Activated CD8-positive, alpha-beta T cell treated with anti-CD3 and anti-CD28 coated beads, Interleukin-2, amount 10 ng/mL, durations not matched to agents 7 days and 5 days (primary cell): ENCODE data around the gene NDUFS2. TPM values are rescaled to one million over a fixed set of nuclear protein-coding genes. Genes with fewer than 3 reads are reported as not detected.

Experiments
- ATAC-seq: fragments of 150-1000 bp; cut with Tn5 transposase; one replicate; pipeline ENCODE4 v1.10.0; 2021; ENCODE audit warnings: moderate library complexity
- CTCF ChIA-PET: fragments of 350-600 bp; sonication (Branson Sonifier 250); formaldehyde crosslinking; loops from one replicate; lab custom pipeline; 2021; ENCODE audit warnings: antibody characterized with exemption; lab: Charles Lee
- POLR2A ChIA-PET: fragments of 350-600 bp; sonication (Branson Sonifier 250); formaldehyde crosslinking; loops from one replicate; lab custom pipeline; 2021; ENCODE audit warnings: antibody characterized with exemption; lab: Charles Lee
- DNase-seq: peaks from one replicate; pipeline ENCODE4 v3.0.0-alpha.2; 2020
- H3K27ac Mint-ChIP-seq: one replicate; pipeline ENCODE4 v1.8.0; 2021; ENCODE audit warnings: mild to moderate bottlenecking, mixed read lengths
- H3K27me3 Mint-ChIP-seq: one replicate; pipeline ENCODE4 v1.8.0; 2021; ENCODE audit warnings: low read depth, mixed read lengths
- H3K36me3 Mint-ChIP-seq: one replicate; pipeline ENCODE4 v1.8.0; 2021; ENCODE audit warnings: low read depth, mixed read lengths
- H3K4me1 Mint-ChIP-seq: one replicate; pipeline ENCODE4 v1.8.0; 2021; ENCODE audit warnings: low read depth, mixed read lengths
- H3K4me3 Mint-ChIP-seq: one replicate; pipeline ENCODE4 v1.8.0; 2021; ENCODE audit warnings: mild to moderate bottlenecking, mixed read lengths
- H3K9me3 Mint-ChIP-seq: one replicate; pipeline ENCODE4 v1.8.0; 2022; ENCODE audit warnings: mixed read lengths; ENCODE audit not compliant: insufficient read depth
- total RNA-seq, 2 experiments: library from RNA; stranded (reverse); gene quantifications; one replicate each; pipeline ENCODE4 v1.2.3, GENCODE V29; 2021

NDUFS2 gene
- total RNA-seq, 2 experiments from 2014 or later: 73.6 to 76.8 TPM

- Mint-ChIP-seq H3K9me3 (no peaks in the 10 kb centered on the region), H3K36me3 (peaks cover 52% of the 10 kb centered on the region)
These were observed 29.3 kb upstream of the NDUFS2 start for GRCh38 chr1:161172776-161173376.

GRCh38 chr1:161173711-161174110 is 28.5 kb upstream of the NDUFS2 start:
- no peak for DNase-seq
- Mint-ChIP-seq H3K4me1 (peaks cover 36% of the 10 kb centered on the region), H3K27me3 (no peaks in the 10 kb centered on the region), H3K27ac (no peak overlapping the region), H3K9me3 (no peaks in the 10 kb centered on the region), H3K36me3 (peaks cover 47% of the 10 kb centered on the region), H3K4me3 (no peak overlapping the region)
- CTCF ChIA-PET: no interaction called here
- POLR2A ChIA-PET: no interaction called here
- ATAC-seq: no peak

More at GRCh38 chr1:161172776-161173376, 29.3 kb upstream of the NDUFS2 start:
- no peak for ATAC-seq
- POLR2A ChIA-PET: interaction anchor here (1.2 kb wide), 1 partner anchor 13 kb away, joined by 4 read pairs; no protein-coding TSS in a partner anchor
- Mint-ChIP-seq H3K27me3 (no peaks in the 10 kb centered on the region), H3K4me3 (no peak overlapping the region), H3K27ac (peak overlapping the region; percentile 72), H3K4me1 (peaks cover 36% of the 10 kb centered on the region)
- CTCF ChIA-PET: no interaction called here
- DNase-seq: no peak

DNA sequence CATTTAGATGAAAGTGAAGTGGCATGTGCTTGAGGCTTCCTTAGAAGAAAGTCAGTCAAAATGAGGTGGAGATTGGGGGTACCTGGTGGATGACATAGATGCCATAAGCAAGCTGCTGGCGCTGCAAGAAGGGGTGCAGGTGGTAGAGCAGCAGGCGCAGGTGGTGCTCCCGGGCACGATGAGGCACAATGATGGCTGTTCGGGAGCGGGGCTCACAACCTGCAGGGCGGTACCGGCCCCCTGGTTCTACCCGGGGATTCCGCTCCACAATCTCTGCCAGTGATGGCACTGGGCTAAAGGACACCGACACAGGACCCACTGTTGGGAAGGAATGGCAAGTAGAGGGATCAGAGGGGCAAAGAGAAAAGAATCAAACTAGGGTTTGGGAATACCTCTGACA is 27.3 kb upstream of the NDUFS2 start:
- no peak overlapping the region for H3K27ac Mint-ChIP-seq
- peaks cover 47% of the 10 kb centered on the region for H3K36me3 Mint-ChIP-seq
- H3K4me1 Mint-ChIP-seq: peaks cover 36% of the 10 kb centered on the region
- H3K4me3 Mint-ChIP-seq: no peak overlapping the region
- no peak for ATAC-seq
- ChIA-PET POLR2A (interaction anchor here (0.7 to 1.4 kb wide), 2 partner anchors 8 to 20 kb away, joined by 4 to 5 read pairs; partner anchors contain the start of gene PPOX), CTCF (interaction anchor here (3.3 kb wide), 2 partner anchors 9 to 17 kb away, joined by 10 to 40 read pairs; partner anchors contain the start of gene PPOX)
- H3K27me3 Mint-ChIP-seq: no peaks in the 10 kb centered on the region
- no peak for DNase-seq
- H3K9me3 Mint-ChIP-seq: no peaks in the 10 kb centered on the region

GRCh38 chr1:161175771-161176453 is 26.3 kb upstream of the NDUFS2 start:
- peaks cover 42% of the 10 kb centered on the region for H3K36me3 Mint-ChIP-seq
- POLR2A ChIA-PET: interaction anchor here (0.7 to 2.3 kb wide), 8 partner anchors 9 to 133 kb away, joined by 3 to 46 read pairs (median 6); partner anchors contain the start of genes NDUFS2, PPOX and USP21
- peaks cover 44% of the 10 kb centered on the region for H3K4me1 Mint-ChIP-seq
- CTCF ChIA-PET: interaction anchor here (1.4 to 3.3 kb wide), 4 partner anchors 10 to 206 kb away, joined by 5 to 40 read pairs (median 8); partner anchors contain the start of genes PPOX and TOMM40L
- H3K4me3 Mint-ChIP-seq: peak overlapping the region; percentile 90
- H3K9me3 Mint-ChIP-seq: no peaks in the 10 kb centered on the region
- no peak for ATAC-seq
- no peak for DNase-seq
- H3K27ac Mint-ChIP-seq: peak overlapping the region; percentile 94
- no peaks in the 10 kb centered on the region for H3K27me3 Mint-ChIP-seq

GRCh38 chr1:161176468-161177111 is 25.6 kb upstream of the NDUFS2 start:
- no peaks in the 10 kb centered on the region for H3K27me3 Mint-ChIP-seq
- peak overlapping the region; percentile 94 for H3K27ac Mint-ChIP-seq
- peaks cover 38% of the 10 kb centered on the region for H3K36me3 Mint-ChIP-seq
- ChIA-PET CTCF (interaction anchor here (1.2 to 3.3 kb wide), 6 partner anchors 10 to 205 kb away, joined by 3 to 40 read pairs (median 6); partner anchors contain the start of genes CFAP126, NDUFS2, PPOX and TOMM40L), POLR2A (interaction anchor here (0.7 to 2.3 kb wide), 11 partner anchors 10 to 213 kb away, joined by 3 to 46 read pairs (median 4); partner anchors contain the start of genes NDUFS2, PPOX, TOMM40L and UFC1)
- peaks cover 49% of the 10 kb centered on the region for H3K4me1 Mint-ChIP-seq
- ATAC-seq: no peak
- no peaks in the 10 kb centered on the region for H3K9me3 Mint-ChIP-seq
- peak overlapping the region; percentile 90 for H3K4me3 Mint-ChIP-seq
- no peak for DNase-seq

DNA sequence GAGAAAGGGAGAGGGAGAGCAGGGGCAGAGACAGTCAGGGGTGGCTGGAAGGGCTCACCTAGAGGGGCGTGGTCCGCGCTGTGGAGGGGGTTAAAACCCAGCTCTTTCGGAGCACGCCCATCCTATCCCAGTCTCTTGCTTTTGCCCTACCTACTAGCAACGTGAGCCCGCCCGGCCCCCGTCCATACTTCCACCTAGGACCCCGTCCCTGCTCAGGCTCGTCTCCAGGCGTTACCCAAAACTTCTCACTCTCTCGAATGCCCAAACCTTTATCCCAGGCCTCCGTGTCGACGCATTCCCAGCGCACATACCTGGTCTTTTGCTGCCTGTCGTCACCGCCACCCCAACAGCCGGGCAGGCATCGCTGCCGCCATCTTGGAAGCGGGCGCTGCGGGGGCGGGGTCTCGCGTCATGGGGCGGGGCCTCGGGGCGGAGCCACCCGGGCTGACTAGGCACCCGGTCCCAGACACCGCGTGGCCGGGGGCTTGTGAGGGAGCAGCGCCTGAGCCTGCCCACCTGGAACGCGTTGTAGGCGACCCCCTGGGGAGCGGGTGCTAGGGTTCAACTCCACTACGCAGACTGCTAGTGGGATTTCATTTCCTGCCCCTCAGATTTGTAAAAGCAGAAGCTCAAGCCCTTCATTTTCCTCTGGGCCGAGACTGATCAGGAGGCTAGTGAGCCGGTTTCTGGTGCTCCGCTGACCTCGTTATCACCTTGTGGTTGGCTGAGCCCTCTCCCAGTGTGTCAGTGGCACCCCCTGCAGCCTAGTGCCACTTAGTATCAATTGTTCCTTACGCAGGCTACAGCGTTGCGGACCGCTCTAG is 24.8 kb upstream of the NDUFS2 start, which contains the start of gene B4GALT3:
B4GALT3 (minus strand) TSS at position 396 of the 824 bp plus-strand sequence. CDS start 1,447 bp downstream, outside the sequence.
- Mint-ChIP-seq H3K27ac (peak within 1 kb of the TSS; percentile 94), H3K4me1 (peaks cover 56% of the 10 kb centered on the region), H3K36me3 (peaks cover 38% of the 10 kb centered on the region), H3K4me3 (peak within 1 kb of the TSS; percentile 90), H3K27me3 (no peaks in the 10 kb centered on the region), H3K9me3 (no peaks in the 10 kb centered on the region)
- ATAC-seq (peak; percentile 91), DNase-seq (peak; percentile 94)
- POLR2A ChIA-PET: interaction anchor here (0.6 to 2.3 kb wide), 12 partner anchors 9 to 212 kb away, joined by 3 to 46 read pairs (median 4); partner anchors contain the start of genes NDUFS2, PPOX, TOMM40L and UFC1
- CTCF ChIA-PET: interaction anchor here (0.6 to 3.3 kb wide), 9 partner anchors 11 to 204 kb away, joined by 3 to 40 read pairs (median 4); partner anchors contain the start of genes CFAP126, NDUFS2, PPOX and TOMM40L

- CTCF ChIA-PET: interaction anchor here (0.6 to 3.3 kb wide), 4 partner anchors 12 to 132 kb away, joined by 3 to 40 read pairs (median 7); partner anchors contain the start of genes PPOX and USF1
- Mint-ChIP-seq H3K4me3 (peak overlapping the region; percentile 90), H3K4me1 (peaks cover 62% of the 10 kb centered on the region), H3K36me3 (peaks cover 34% of the 10 kb centered on the region), H3K9me3 (no peaks in the 10 kb centered on the region), H3K27ac (peak overlapping the region; percentile 94), H3K27me3 (no peaks in the 10 kb centered on the region)
- POLR2A ChIA-PET: interaction anchor here (0.6 to 2.3 kb wide), 5 partner anchors 8 to 208 kb away, joined by 3 to 46 read pairs (median 12); partner anchors contain the start of genes NDUFS2 and PPOX
- DNase-seq: no peak
- ATAC-seq: no peak
These were observed 24.3 kb upstream of the NDUFS2 start for GRCh38 chr1:161177936-161178244.

DNA sequence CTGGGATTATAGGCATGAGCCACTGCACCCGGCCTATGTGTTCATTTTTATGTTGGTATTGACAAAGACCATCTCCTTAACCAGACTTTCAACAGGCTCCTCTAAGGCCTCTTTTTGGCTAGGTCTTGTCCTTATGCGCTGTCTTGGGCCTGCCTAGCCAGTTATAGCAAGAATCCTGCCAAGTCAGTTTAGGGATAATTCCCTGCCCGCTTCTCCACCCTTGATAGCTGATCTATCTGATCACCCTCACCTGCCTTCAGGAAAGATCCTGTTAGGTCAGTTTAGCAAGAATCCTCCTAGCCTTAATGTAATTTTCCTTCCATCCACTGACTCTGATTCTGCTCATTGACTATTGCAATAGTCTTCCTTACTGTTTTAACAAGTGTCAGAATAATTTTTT is 22.5 kb upstream of the NDUFS2 start:
- no peaks in the 10 kb centered on the region for H3K27me3 Mint-ChIP-seq
- H3K36me3 Mint-ChIP-seq: peaks cover 23% of the 10 kb centered on the region
- CTCF ChIA-PET: interaction anchor here (3.7 to 5.5 kb wide), 4 partner anchors 9 to 46 kb away, joined by 12 to 70 read pairs (median 54); partner anchors contain the start of genes PPOX and TOMM40L
- POLR2A ChIA-PET: interaction anchor here (0.9 kb wide), 1 partner anchor 22 kb away, joined by 4 read pairs; the partner anchor contains the start of gene NDUFS2
- H3K4me1 Mint-ChIP-seq: peaks cover 71% of the 10 kb centered on the region
- no peak for ATAC-seq
- no peak overlapping the region for H3K4me3 Mint-ChIP-seq
- no peaks in the 10 kb centered on the region for H3K9me3 Mint-ChIP-seq
- no peak overlapping the region for H3K27ac Mint-ChIP-seq
- DNase-seq: no peak

DNA sequence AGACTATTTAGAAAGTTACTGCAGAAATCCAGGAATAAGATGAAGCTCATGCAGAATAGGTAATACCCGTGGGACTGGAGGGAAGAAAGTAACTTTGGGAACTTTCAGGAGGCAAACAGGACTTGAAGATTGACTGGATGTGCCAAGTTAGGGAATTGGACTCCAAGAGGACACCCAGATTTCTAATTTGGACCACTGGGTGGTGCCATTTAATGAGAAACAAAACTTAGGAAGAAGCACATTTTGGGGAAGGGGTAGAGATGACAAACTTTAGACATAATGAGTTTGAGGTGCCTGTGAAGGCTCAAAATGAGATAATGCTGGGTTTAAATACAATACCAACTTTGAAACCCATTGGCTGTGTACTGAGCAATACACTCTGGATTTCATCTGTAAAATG is 21.5 kb upstream of the NDUFS2 start:
- Mint-ChIP-seq H3K4me1 (peaks cover 70% of the 10 kb centered on the region), H3K4me3 (no peak overlapping the region), H3K27ac (peak overlapping the region; percentile 77), H3K27me3 (no peaks in the 10 kb centered on the region), H3K36me3 (peaks cover 15% of the 10 kb centered on the region), H3K9me3 (no peaks in the 10 kb centered on the region)
- DNase-seq (no peak), ATAC-seq (no peak)
- CTCF ChIA-PET: interaction anchor here (1.2 to 5.5 kb wide), 11 partner anchors 10 to 201 kb away, joined by 3 to 70 read pairs (median 15); partner anchors contain the start of genes ADAMTS4, ARHGAP30, NDUFS2 and PPOX
- POLR2A ChIA-PET: interaction anchor here (0.8 to 2.7 kb wide), 5 partner anchors 10 to 62 kb away, joined by 4 to 9 read pairs (median 5); partner anchors contain the start of genes NDUFS2, NIT1, PFDN2 and PPOX

DNA sequence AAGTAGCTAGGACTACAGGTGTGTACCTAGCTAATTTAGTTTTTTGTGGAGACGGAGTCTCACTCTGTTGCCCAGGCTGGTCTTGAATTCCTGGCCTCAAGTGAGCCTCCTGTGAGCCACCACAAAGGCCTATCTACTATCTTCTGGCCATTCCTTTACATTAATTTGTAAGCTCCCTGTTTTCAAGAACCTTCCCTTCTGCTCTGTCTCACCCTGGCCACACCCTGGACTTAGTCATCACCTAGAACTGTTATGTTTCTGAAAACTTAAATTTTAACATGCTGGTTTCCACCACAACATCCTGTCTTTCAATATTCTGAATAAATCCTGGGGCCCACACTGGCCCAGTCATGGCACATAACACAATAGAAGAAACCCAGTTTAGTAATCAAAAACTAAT is 20.0 kb upstream of the NDUFS2 start:
- Mint-ChIP-seq H3K36me3 (peaks cover 9% of the 10 kb centered on the region), H3K4me3 (peak overlapping the region; percentile 47), H3K27ac (peak overlapping the region; percentile 93), H3K27me3 (no peaks in the 10 kb centered on the region), H3K4me1 (peaks cover 76% of the 10 kb centered on the region), H3K9me3 (no peaks in the 10 kb centered on the region)
- ChIA-PET CTCF (interaction anchor here (0.9 to 5.5 kb wide), 17 partner anchors 9 to 201 kb away, joined by 3 to 70 read pairs (median 6); partner anchors contain the start of genes ADAMTS4, APOA2, FCER1G and NDUFS2), POLR2A (interaction anchor here (0.6 to 2.7 kb wide), 15 partner anchors 10 to 349 kb away, joined by 3 to 40 read pairs (median 5); partner anchors contain the start of genes ARHGAP30, DEDD, NDUFS2 and PFDN2)
- ATAC-seq (peak; percentile 62), DNase-seq (peak; percentile 81)
